Pons (tissue), 1 donor: ENCODE results near the gene ZNF688.

Experiments used
- DNase-seq: peaks from one replicate; pipeline ENCODE4 v3.0.0-alpha.2; 2016; ENCODE audit warnings: low spot score

Gene ZNF688

GRCh38 chr16:30585400-30586191 is 14.1 kb upstream of the ZNF688 start, which contains the start of gene ZNF785:
TSS of gene ZNF785 (minus strand) at chr16:30585697. CDS start at chr16:30585611, 86 bp downstream.
- peak; percentile 99 for DNase-seq

DNA sequence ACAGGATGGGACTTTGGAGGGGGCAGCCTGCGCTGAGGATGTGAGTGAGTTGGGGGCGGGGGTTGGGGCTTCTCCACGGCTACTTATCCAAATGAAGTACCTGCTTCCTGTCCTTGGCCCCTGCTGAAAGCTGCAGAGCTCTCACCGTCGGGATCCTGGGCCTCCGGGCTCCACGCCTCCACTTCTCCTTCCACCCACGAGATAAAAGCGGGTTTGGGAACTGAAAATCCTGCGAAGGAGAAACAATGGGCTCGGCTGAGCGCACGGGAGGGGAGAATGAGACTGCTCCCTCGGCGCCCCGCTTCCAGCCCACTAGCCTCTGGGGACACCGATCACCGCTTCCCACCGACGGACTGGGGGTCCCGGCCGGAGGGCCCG is 13.5 kb upstream of the ZNF688 start:
- peak; percentile 23 for DNase-seq

- no peak for DNase-seq
Measured at GRCh38 chr16:30582611-30583340, 11.3 kb upstream of the ZNF688 start.

DNA sequence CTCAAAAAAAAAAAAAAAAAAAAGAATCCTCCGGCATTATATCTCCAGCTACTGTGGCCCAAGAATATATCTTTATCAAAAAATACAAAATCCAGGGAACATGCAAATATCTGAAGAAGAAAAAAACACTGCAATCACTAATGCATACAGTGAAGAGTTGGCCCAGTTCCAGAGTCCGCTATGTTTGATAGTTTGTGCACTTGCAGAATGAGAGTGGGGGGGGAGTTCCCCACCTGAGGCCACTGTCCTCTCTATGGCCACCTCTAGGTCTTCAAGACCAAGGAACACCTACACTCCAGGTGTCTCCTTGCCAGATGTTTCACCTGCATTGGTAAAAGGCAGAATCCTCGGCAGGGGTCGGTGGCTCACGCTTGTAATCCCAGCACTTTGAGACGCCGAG is 9.9 kb upstream of the ZNF688 start:
- DNase-seq, result no peak

GRCh38 chr16:30574678-30575077 is 3.2 kb upstream of the ZNF688 start:
- no peak for DNase-seq

GRCh38 chr16:30570636-30571444 is 674 bp downstream of the ZNF688 start:
- DNase-seq, result no peak

DNA sequence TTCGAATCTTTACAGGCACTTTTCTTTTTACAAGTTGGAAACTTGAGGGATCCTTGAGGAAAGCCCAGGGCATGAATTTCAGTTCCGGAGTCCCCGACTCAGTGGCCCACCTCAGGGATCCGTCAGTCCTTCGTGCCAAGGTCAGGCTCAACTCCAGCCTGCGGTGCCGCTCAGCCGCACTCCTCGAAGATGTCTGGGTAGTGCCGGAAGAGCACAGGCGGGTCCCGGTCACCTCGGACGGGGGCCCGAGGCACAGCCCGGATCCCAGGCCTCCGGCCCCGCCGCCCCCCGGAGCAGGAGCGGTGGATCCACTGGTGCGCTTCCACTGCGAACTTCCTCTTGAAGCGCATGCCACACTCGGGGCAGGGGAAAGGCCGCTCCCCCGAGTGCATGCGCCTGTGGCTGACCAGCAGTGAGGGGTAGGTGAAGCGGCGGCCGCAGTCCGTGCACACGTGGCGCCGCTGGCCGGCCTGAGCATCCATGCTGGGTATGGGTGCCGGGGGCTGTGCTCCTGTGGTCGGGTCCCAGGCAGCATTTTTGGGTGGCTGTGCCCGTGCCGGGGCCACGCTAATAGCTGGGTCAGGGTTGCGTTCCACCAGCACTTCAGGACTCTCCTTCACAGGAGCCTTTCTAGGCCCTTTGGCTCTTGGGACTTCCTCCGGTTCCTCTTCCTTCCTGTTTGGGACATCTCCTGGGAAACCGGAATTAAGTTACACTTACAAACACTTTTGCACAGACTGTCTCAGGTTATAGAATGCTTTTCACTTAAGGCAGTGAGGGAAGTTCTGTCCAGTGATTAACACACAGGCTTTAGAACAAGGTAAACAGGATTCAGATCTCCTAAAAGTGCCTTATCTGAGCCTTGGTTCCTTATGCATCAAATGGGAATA is 1.5 kb downstream of the ZNF688 start:
- DNase-seq, result no peak

DNA sequence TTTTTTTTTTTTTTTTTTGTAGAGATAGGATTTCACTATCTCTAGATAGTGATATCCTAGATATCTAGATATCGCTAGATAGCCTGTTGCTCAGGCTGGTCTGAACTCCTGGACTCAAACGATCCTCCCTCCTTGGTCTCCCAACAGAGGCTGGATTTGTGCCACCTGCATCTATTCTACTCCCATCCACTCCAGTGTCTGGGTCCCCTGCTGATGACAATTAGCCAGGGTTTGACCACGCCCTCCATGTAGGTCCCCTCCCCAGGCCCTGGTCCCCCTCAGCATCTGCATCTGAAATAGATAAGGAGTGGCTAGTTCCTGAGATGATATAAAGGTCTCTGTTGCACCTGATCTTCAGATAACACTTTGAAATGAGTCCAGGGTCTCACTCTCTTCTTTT is 2.2 kb downstream of the ZNF688 start:
- no peak for DNase-seq

DNA sequence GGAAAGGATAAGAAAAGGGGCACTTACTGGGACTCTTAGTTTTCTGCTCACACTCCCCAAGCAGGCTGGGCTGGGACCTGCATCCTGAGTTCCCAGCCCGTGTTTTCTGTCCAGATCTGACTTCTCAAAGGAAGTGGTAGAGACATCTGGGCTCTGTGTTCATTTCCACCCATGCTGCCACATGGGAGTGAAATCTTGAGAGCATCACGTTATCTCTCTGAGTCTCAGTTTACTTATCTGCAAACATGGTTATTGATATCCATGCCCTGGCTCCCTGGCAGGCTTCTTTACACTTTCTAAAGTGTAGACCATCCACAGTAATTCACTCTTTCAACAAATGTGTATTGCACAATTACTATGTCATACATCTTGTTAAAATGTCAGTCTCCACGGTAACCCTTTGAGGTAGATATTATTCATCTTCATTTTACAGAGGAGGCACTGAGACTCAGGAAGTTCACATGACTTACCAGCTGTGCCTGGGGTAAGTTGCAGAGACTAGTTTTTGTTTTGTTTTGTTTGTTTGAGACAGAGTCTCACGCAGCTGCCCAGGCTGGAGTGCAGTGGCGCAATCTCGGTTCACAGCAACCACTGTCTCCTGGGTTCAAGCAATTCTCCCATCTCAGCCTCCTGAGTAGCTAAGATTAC is 3.4 kb downstream of the ZNF688 start:
- no peak for DNase-seq

- no peak for DNase-seq
Measured at GRCh38 chr16:30567160-30567990, 4.1 kb downstream of the ZNF688 start.

DNA sequence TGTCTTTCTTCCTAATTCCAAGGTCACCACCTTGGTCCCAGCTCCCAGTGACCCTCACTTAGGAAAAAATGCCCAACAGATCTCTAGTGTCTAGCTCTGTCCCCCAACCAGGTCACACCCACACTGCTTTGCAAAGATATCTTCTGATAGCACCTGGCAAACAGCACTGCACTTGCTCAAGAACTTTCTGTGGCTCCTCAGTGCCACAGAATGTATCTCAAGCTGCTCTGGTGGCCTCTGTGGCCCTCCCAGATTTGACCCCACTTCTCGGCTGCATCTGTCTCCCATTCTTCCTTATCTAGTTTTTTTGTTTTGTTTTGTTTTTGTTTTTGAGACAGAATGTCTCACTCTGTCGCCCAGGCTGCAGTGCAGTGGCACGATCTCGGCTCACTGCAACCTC is 5.0 kb downstream of the ZNF688 start:
- no peak for DNase-seq

GRCh38 chr16:30565984-30566383 is 5.5 kb downstream of the ZNF688 start:
- no peak for DNase-seq

GRCh38 chr16:30565526-30565925 is 6.0 kb downstream of the ZNF688 start:
- DNase-seq, result no peak

DNA sequence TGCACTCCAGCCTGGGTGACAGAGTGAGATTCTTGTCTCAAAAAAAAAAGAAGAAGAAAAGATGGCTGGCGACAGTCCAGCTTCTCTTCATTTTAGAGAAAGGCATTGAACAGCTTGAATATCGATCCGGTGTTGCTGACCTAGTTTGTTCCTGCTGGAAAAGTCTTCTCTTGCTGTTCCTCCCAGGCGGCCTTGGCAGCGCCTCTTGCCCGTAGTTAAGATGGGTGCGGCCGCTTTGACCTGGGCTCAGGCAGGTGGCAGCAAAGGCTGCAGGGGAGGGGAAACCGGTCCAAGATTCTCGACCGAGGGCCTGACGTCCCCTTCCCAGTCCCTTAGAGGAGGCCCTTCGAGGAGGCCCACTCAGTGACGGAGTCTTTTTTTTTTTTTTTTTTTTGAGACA is 9.5 kb downstream of the ZNF688 start:
- DNase-seq, result no peak

- DNase-seq, result no peak
Measured at GRCh38 chr16:30561089-30561816, 10.3 kb downstream of the ZNF688 start.

DNA sequence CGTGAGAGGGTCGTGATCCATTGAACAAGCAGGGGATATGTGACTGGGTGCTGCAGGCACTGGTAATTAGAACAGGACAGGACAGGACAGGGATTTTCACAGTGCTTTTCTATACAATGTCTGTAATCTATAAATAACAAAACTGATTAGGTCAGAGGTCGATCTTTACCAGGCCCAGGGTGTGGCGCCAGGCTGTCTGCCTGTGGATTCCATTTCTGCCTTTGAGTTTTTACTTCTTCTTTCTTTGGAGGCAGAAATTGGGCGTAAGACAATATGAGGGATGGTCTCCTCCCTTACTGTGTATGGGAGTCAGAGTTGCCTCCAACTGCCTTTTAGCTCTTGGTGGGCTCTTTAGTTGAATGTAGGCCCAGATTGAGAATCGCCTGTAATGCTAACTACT is 11.8 kb downstream of the ZNF688 start:
- no peak for DNase-seq

- DNase-seq, result no peak
Measured at GRCh38 chr16:30558789-30559377, 12.6 kb downstream of the ZNF688 start.

DNA sequence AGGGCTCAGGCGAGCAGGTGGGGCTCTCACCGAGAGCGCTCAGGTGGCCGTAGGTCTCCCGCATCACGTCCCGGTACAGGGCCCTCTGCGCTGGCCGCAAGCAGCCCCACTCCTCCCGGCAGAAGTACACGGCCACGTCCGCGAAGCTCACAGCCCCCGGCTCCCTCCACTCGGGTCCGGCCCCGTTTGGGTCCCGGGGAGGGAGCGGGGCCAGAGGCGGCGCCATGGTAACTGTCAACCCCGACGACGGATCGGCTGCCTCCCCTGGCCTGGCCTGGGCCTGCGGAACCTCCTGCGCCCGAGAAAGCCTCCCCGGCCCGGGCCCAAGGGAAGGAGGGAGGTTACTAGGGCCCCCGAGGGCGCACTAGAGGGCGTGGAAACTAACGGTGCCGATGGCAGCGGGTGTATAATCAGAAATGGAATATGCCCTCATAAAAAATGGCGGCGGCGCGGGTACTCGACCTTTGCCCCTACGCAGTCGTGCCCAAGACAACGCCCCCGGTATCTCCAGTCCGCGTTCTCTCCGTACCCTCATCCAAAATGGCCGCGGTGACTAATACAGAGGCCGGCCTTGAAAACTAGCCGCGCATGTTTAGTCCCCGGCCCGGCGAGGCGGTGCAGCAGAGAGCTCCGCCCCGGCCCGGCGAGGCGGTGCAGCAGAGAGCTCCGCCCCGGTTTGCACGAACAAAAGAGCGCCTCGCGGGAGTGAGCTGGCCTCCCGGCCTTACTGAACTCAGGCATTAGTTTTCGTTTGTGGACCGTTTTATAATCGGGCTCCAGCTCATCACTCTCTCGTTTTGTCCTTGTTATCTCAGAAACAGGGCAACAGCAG is 13.3 kb downstream of the ZNF688 start, which contains the start of gene ZNF764:
ZNF764 (minus strand) TSS at position 418 of the 832 bp plus-strand sequence; CDS start at position 226, 192 bp downstream.
- peak; percentile 99 for DNase-seq
